Prostate gland (tissue), 2 donors: Measurements from ENCODE around the gene SEMG1. TPM values are rescaled to one million over a fixed set of nuclear protein-coding genes. Genes with fewer than 3 reads are reported as not detected.
A peak's percentile ranks its signal among the peaks of the same experiment; 100 is the strongest.

Experiments used
- DNase-seq: peaks from one replicate; pipeline ENCODE4 v3.0.0-alpha.2; 2019; ENCODE audit warnings: low spot score
- H3K27ac ChIP-seq, 2 donors: fragments of 200-600 bp; sonication (generic); 2 replicates each; pipeline ENCODE4 v1.5.1; 2017 to 2019
- H3K27me3 ChIP-seq: fragments of 200-600 bp; sonication (generic); replicated peaks from 2 replicates; pipeline ENCODE4 v1.5.1; 2019; ENCODE audit not compliant: insufficient read depth
- H3K36me3 ChIP-seq, 2 donors: fragments of 200-600 bp; sonication (generic); 1 replicate in 1 of 2; 2 replicates in 1 of 2; pipeline versions ENCODE4 v1.5.1 to v1.8.1; 2017 to 2019
- H3K4me1 ChIP-seq: fragments of 200-600 bp; sonication (generic); replicated peaks from 2 replicates; pipeline ENCODE4 v1.5.1; 2019
- H3K4me3 ChIP-seq, 2 donors: fragments of 200-600 bp; sonication (generic); 2 replicates each; pipeline ENCODE4 v1.5.1; 2017 to 2019
- H3K9me3 ChIP-seq: fragments of 200-600 bp; sonication (generic); 2 replicates; pipeline ENCODE4 v1.5.1; 2017
- CTCF ChIP-seq, 4 experiments: fragments of 200-600 bp in 2 of 4; fragments of 450-650 bp in 2 of 4; sonication (generic) in 2 of 4; IDR thresholded peaks; 1 replicate in 3 of 4; 2 replicates in 1 of 4; pipeline ENCODE4 v1.5.1; 2016 to 2019; ENCODE audit warnings: antibody characterized with exemption in 4 of 4, mild to moderate bottlenecking in 2 of 4, moderate library complexity in 2 of 4
- POLR2A ChIP-seq: fragments of 450-650 bp; IDR thresholded peaks from one replicate; pipeline ENCODE4 v1.6.1; 2016; ENCODE audit warnings: antibody characterized with exemption, mild to moderate bottlenecking
- POLR2AphosphoS5 ChIP-seq: sonication (generic); formaldehyde crosslinking; IDR thresholded peaks from one replicate; pipeline ENCODE4 v1.6.1; 2017; ENCODE audit warnings: antibody characterized with exemption
- WGBS: methylation state at CpG from one replicate; pipeline ENCODE4 v1.1.5; 2018; 5-methylcytosine and 5-hydroxymethylcytosine counted together
- intact Hi-C: fragments of 100-400 bp; cut with DNase I; formaldehyde crosslinking; loops from one replicate; pipeline ENCODE4 v1.14.2; 2022
- total RNA-seq, 2 donors: library from RNA; depleted of rRNA; stranded (reverse); fragments of >200 nt; gene quantifications; one replicate each; pipeline ENCODE4 v1.1.0, GENCODE V29; 2016

The SEMG1 gene
- total RNA-seq, 2 donors from 2014 or later, result 0.14 to 250 TPM

- intact Hi-C loops, result no loop called here
- DNase-seq, result no peak
- Histone ChIP-seq H3K27ac (no peak overlapping the region), H3K27me3 (no peaks in the 10 kb centered on the region), H3K9me3 (no peaks in the 10 kb centered on the region), H3K36me3 (no peaks in the 10 kb centered on the region), H3K4me1 (no peaks in the 10 kb centered on the region), H3K4me3 (no peak overlapping the region)
- WGBS, result no CpG with 5 or more reads among the region's 2 CpGs
- TF ChIP-seq CTCF (IDR thresholded peaks at IDR 0.05) (no peak), POLR2A (no peak), POLR2AphosphoS5 (no peak)
These were observed 11.8 kb downstream of the SEMG1 start for GRCh38 chr20:45218636-45219035.

DNA sequence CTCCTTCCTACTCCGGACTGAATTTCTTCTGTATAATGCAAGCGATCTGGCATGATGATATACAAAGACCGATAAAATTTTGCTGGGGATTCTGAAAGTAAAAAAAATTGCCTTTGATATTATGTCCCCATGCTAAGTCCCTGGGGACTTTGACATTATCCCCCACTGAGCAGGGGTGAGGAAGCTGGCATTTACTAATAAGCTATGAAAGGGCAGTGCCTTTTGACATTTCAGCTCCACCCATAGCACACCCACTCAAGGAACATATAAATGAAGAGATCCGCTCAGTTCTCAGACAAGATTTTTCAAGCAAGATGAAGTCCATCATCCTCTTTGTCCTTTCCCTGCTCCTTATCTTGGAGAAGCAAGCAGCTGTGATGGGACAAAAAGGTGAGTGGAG lies 14.2 kb downstream of the SEMG1 start, which contains the start of gene SEMG2:
Gene SEMG2, plus strand, starts transcription at position 298 of the 400 bp plus-strand sequence. Its CDS starts 17 bp downstream, at position 315.
- no peak within 1 kb of the TSS for H3K4me3 ChIP-seq
- TF ChIP-seq POLR2AphosphoS5 (no peak), CTCF (IDR thresholded peaks at IDR 0.05) (no peak), POLR2A (no peak)
- 88% methylated on average over 4 of the region's 4 CpGs for WGBS
- H3K36me3 ChIP-seq, result no peaks in the 10 kb centered on the region
- no peak for DNase-seq
- H3K27me3 ChIP-seq, result no peaks in the 10 kb centered on the region
- H3K9me3 ChIP-seq, result no peaks in the 10 kb centered on the region
- intact Hi-C loops, result no loop called here
- H3K4me1 ChIP-seq, result no peaks in the 10 kb centered on the region
- no peak within 1 kb of the TSS for H3K27ac ChIP-seq

- no peak for TF ChIP-seq POLR2A
- TF ChIP-seq CTCF (IDR thresholded peaks at IDR 0.05), result no peak
- TF ChIP-seq POLR2AphosphoS5, result no peak
- DNase-seq, result no peak
- no peaks in the 10 kb centered on the region for H3K9me3 ChIP-seq
- no peak overlapping the region for H3K27ac ChIP-seq
- no peaks in the 10 kb centered on the region for H3K27me3 ChIP-seq
- no peaks in the 10 kb centered on the region for H3K36me3 ChIP-seq
- intact Hi-C loops, result no loop called here
- no peaks in the 10 kb centered on the region for H3K4me1 ChIP-seq
- H3K4me3 ChIP-seq, result no peak overlapping the region
These were observed 16.3 kb downstream of the SEMG1 start for GRCh38 chr20:45223136-45223535.

DNA sequence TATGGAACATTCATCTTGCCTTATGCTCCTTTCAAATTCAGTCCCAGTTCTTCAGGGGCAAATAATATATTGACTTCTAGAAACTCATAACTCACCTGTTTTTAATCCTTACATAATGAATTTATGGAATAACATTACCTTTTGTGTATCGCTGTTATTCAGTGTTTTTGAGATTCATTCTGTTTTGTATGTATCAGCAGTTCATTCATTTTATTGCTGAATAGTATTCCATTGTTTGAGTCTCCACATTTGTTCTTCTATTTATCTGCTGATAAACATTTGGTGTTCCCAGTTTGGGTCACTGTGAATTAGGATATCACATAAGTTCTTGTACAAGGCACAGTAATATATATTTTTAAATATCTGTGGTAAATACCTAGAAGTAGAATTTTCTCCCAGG lies 19.5 kb downstream of the SEMG1 start:
- DNase-seq, result no peak
- 95% methylated on average over 1 of the region's 1 CpG for WGBS
- Histone ChIP-seq H3K27me3 (no peaks in the 10 kb centered on the region), H3K9me3 (no peaks in the 10 kb centered on the region), H3K4me3 (no peak overlapping the region), H3K4me1 (no peaks in the 10 kb centered on the region), H3K27ac (no peak overlapping the region), H3K36me3 (no peaks in the 10 kb centered on the region)
- intact Hi-C loops, result no loop called here
- no peak for TF ChIP-seq CTCF (IDR thresholded peaks at IDR 0.05)
- no peak for TF ChIP-seq POLR2AphosphoS5
- no peak for TF ChIP-seq POLR2A

DNA sequence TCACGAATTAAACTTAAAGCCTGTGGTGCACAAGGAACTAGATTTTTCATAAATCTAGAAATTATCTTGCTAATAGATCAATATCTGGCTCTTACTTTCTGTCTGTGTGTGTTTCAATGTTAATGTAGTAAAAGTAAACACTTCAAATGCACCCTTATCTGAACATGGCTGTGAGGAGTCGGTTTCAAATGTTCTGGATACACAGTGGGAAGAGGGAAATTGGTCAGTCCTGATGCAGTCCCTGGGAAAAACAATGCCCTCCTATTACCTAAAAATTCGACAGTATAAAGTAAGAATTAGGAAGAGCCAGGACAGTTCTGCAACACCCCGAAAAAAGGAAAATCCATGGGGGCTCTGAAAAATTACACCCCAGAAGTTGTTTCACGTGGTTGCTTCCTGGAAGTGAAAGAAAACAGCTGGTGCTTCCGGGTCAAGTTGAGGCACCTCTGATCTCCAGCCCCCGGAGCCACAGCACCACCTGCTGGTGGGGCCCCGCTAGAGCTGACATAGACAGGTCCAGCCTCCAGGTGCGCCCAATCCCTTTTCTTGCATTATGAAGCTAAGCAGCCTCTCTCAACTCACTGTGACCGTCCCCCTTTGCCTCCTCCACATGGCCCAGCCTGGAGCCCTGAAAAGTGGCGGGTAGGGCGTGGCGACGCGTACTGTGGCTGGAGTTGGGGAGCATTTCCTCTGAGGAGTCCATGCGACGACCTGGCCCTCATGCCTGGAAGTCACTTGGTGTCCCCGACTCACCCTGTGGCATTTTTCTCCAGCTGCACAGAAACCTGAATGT lies 22.6 kb downstream of the SEMG1 start:
- TF ChIP-seq CTCF (IDR thresholded peaks at IDR 0.05), result peak; percentile 13 to 56 (median 44)
- TF ChIP-seq POLR2AphosphoS5, result no peak
- TF ChIP-seq POLR2A, result no peak
- Histone ChIP-seq H3K9me3 (no peaks in the 10 kb centered on the region), H3K27me3 (no peaks in the 10 kb centered on the region), H3K36me3 (no peaks in the 10 kb centered on the region), H3K4me3 (no peak overlapping the region), H3K4me1 (no peaks in the 10 kb centered on the region), H3K27ac (no peak overlapping the region)
- no peak for DNase-seq
- WGBS, result 50% methylated on average over 18 of the region's 18 CpGs
- intact Hi-C loops, result no loop called here
